Lung (tissue), 12 donors: ENCODE results near the gene C6orf58. TPM values are rescaled to one million over a fixed set of nuclear protein-coding genes. Genes with fewer than 3 reads are reported as not detected.
"Not testable (repeated sequence)": the region's sequence is repeated elsewhere in the genome, so short reads cannot be mapped to it uniquely, and the experiment has no call there.

ENCODE experiments used
- ATAC-seq: fragments of 200-7000 bp; cut with Tn5 transposase; one replicate; pipeline ENCODE4 v1.9.1; 2020; ENCODE audit warnings: moderate number of reproducible peaks; ENCODE audit not compliant: insufficient read depth, low FRiP score
- DNase-seq, 3 donors: peaks; one replicate each; pipeline ENCODE4 v3.0.0-alpha.2; 2013 to 2017
- H3K27ac ChIP-seq, 2 donors: one replicate each; pipeline ENCODE4 v1.5.1; 2013; ENCODE audit warnings: mild to moderate bottlenecking in 2 of 2, moderate library complexity in 2 of 2, control low read depth in 1 of 2, inconsistent platforms in 1 of 2, low read depth in 1 of 2, low read length in 1 of 2
- H3K27me3 ChIP-seq, 3 donors: one replicate each; pipeline ENCODE4 v1.5.1; 2013; ENCODE audit warnings: low read length in 2 of 3; ENCODE audit not compliant: control insufficient read depth in 3 of 3, insufficient read depth in 3 of 3
- H3K36me3 ChIP-seq, 4 donors: one replicate each; pipeline ENCODE4 v1.5.1; 2013; ENCODE audit warnings: low read length in 4 of 4, mild to moderate bottlenecking in 1 of 4, moderate library complexity in 1 of 4; ENCODE audit not compliant: control insufficient read depth in 4 of 4, insufficient read depth in 4 of 4
- H3K4me1 ChIP-seq, 5 donors: one replicate each; pipeline ENCODE4 v1.5.1; 2013; ENCODE audit warnings: low read length in 5 of 5, mild to moderate bottlenecking in 2 of 5, moderate library complexity in 1 of 5; ENCODE audit not compliant: control insufficient read depth in 5 of 5, insufficient read depth in 5 of 5
- H3K4me3 ChIP-seq: one replicate; pipeline ENCODE4 v1.5.1; 2013; ENCODE audit warnings: mild to moderate bottlenecking, control low read depth, moderate library complexity
- H3K9ac ChIP-seq, 2 donors: one replicate each; pipeline ENCODE4 v1.5.1; 2013; ENCODE audit warnings: low read length in 2 of 2, control low read depth in 1 of 2; ENCODE audit not compliant: insufficient read depth in 1 of 2
- H3K9me3 ChIP-seq, 4 donors: one replicate each; pipeline ENCODE4 v1.5.1; 2013; ENCODE audit warnings: low read length in 3 of 4, mild to moderate bottlenecking in 1 of 4, moderate library complexity in 1 of 4; ENCODE audit not compliant: control insufficient read depth in 4 of 4, insufficient read depth in 3 of 4
- CTCF ChIP-seq: IDR thresholded peaks from 2 replicates; pipeline ENCODE4 v1.5.1; 2012; ENCODE audit warnings: mild to moderate bottlenecking; ENCODE audit errors: control extremely low read depth, extremely low read depth
- WGBS, 2 donors: extraction: QIAGEN DNeasy Blood & Tissue Kit; methylation state at CpG; one replicate each; pipeline ENCODE4 v1.1.7; 2013; 5-methylcytosine and 5-hydroxymethylcytosine counted together
- polyA plus RNA-seq, 2 donors: library from polyadenylated mRNA; stranded (reverse); fragments of 200-250 nt; gene quantifications; one replicate each; pipeline ENCODE4 v1.2.1, GENCODE V29; 2013
- total RNA-seq, 2 donors: library from RNA; depleted of rRNA in 1 of 2; stranded (reverse); fragments of >200 nt in 1 of 2; gene quantifications; one replicate each; pipeline ENCODE4 v1.2.1, GENCODE V29; 2014 to 2021
- donor health status: control.
- donor health status: control.
- donor health status: Bipolar disorder and iron deficiency.
- donor health status: healthy.
- donor health status: DM: yes; HTN: yes; CAD: no.

Gene C6orf58
- total and polyA plus RNA-seq, 4 donors: 0.08 to 0.12 TPM; not detected in 2

- Histone ChIP-seq H3K27ac (no peak overlapping the region), H3K9ac (no peak overlapping the region), H3K36me3 (no peaks in the 10 kb centered on the region), H3K4me1 (no peaks in the 10 kb centered on the region), H3K4me3 (no peak overlapping the region), H3K9me3 (peaks cover 0 to 2% (median 0%) of the 10 kb centered on the region in 4 donors), H3K27me3 (no peaks in the 10 kb centered on the region)
- TF ChIP-seq CTCF: no peak
- ATAC-seq (no peak), DNase-seq (no peak)
- WGBS, 2 donors: 94 to 96% methylated on average over 7 of the region's 7 CpGs
Observed at GRCh38 chr6:127592964-127593363, 16.0 kb downstream of the C6orf58 start.

- not testable (repeated sequence) for ATAC-seq, DNase-seq, H3K4me1 ChIP-seq, H3K9me3 ChIP-seq, H3K36me3 ChIP-seq, H3K4me3 ChIP-seq, H3K27ac ChIP-seq, H3K9ac ChIP-seq, H3K27me3 ChIP-seq
- 80 to 83% methylated on average over 15 to 17 of the region's 21 CpGs for WGBS, 2 donors
Observed at GRCh38 chr6:127593456-127593855, 16.5 kb downstream of the C6orf58 start.

- no peaks in the 10 kb centered on the region for H3K4me1 ChIP-seq
- 63 to 70% methylated on average over 3 of the region's 3 CpGs for WGBS, 2 donors
- no peak overlapping the region for H3K4me3 ChIP-seq
- no peak overlapping the region for H3K9ac ChIP-seq
- no peak for TF ChIP-seq CTCF
- H3K9me3 ChIP-seq: peaks cover 0 to 1% (median 0%) of the 10 kb centered on the region in 4 donors
- DNase-seq (peak; percentile 15 to 55 (median 35)), ATAC-seq (no peak)
- H3K27me3 ChIP-seq: no peaks in the 10 kb centered on the region
- no peak overlapping the region for H3K27ac ChIP-seq
- no peaks in the 10 kb centered on the region for H3K36me3 ChIP-seq
Observed at GRCh38 chr6:127606131-127606562, 29.2 kb downstream of the C6orf58 start.

- H3K4me1 ChIP-seq: no peaks in the 10 kb centered on the region
- no peaks in the 10 kb centered on the region for H3K36me3 ChIP-seq
- H3K27me3 ChIP-seq: no peaks in the 10 kb centered on the region
- WGBS, 2 donors: 64 to 67% methylated on average over 3 of the region's 3 CpGs
- no peak for ATAC-seq
- H3K4me3 ChIP-seq: no peak overlapping the region
- H3K9ac ChIP-seq: no peak overlapping the region
- no peak for DNase-seq
- H3K27ac ChIP-seq: no peak overlapping the region
- H3K9me3 ChIP-seq: no peaks in the 10 kb centered on the region
- TF ChIP-seq CTCF: no peak
Observed at GRCh38 chr6:127608554-127609270, 31.7 kb downstream of the C6orf58 start.
